Measurements from ENCODE around the gene DRC7. TPM values are rescaled to one million over a fixed set of nuclear protein-coding genes. Genes with fewer than 3 reads are reported as not detected.
A peak's percentile ranks its signal among the peaks of the same experiment; 100 is the strongest.

DRC7 gene
- total and polyA plus RNA-seq, 8 donors = not detected

DNA sequence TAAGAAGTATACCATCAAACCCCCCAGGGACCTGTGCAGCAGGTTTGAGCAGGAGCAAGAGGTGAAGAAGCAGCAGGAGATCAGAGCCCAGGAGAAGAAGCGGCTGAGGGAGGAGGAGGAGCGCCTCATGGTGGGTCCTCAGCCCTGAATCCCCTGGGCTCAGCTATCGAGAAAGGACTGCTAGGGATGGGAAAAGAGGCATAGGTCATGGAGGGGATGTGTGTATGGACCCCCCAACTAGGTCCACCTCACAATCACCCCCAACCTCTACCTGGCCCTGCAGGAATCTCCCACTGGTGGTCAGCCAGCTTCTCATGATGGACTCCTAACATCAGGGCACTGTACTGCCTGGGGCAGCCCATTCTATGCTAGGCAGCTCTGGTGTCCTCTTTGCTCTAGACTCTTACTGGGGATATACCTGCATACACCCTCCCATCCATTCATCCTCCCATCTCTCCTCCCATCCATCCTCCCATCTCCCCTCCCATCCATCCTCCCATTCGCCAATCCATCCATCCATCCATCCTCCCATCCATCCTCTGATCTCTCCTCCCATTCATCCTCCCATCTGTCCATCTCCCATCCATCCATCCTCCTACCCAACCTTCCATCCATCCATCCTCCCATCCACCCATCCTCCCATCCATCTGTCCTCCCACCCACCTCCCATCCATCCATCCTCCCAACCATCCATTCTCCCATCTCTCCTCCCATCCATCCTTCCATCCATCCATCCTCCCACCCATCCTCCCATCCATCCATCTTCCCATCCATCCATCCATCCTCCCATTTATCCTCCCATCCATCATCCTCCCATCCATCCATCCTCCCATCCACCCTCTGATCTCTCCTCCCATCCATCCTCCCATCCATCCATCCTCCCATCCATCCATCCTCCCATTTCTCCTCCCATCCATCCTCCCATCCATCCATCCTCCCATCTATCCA lies 10.6 kb downstream of the DRC7 start:
- H3K9me3 ChIP-seq = no peaks in the 10 kb centered on the region
- intact Hi-C loops (cut with DNase I; ENCODE audit: low total_unique reads) = no loop called here
- H3K27me3 ChIP-seq = peaks cover 0 to 5% (median 5%) of the 10 kb centered on the region in 3 donors
- no peaks in the 10 kb centered on the region for H3K36me3 ChIP-seq
- no peak for DNase-seq
- 88 to 98% (median 94%) methylated on average over 4 of the region's 4 CpGs for WGBS, 5 donors
- peaks cover 8 to 23% (median 15%) of the 10 kb centered on the region in 4 donors for H3K4me1 ChIP-seq
- no peak for TF ChIP-seq CTCF (IDR thresholded peaks at IDR 0.05)
- TF ChIP-seq EP300 (IDR thresholded peaks at IDR 0.05) = no peak
- no peak for TF ChIP-seq POLR2A (IDR thresholded peaks at IDR 0.05)
- TF ChIP-seq POLR2AphosphoS5 (IDR thresholded peaks at IDR 0.05) = no peak
- H3K4me3 ChIP-seq = no peak overlapping the region
- H3K27ac ChIP-seq = peak overlapping the region in 1 of 5 donors; percentile 38

GRCh38 chr16:57706717-57707116 lies 12.1 kb downstream of the DRC7 start:
- Histone ChIP-seq H3K4me3 (no peak overlapping the region), H3K27me3 (peaks cover 0 to 5% (median 5%) of the 10 kb centered on the region in 3 donors), H3K4me1 (peaks cover 0 to 13% (median 6%) of the 10 kb centered on the region in 4 donors), H3K9me3 (no peaks in the 10 kb centered on the region), H3K36me3 (no peaks in the 10 kb centered on the region), H3K27ac (no peak overlapping the region)
- intact Hi-C loops (cut with DNase I; ENCODE audit: low total_unique reads) = no loop called here
- DNase-seq = no peak
- WGBS, 5 donors = 50 to 100% (median 85%) methylated on average over 1 of the region's 1 CpG; no CpG with 5 or more reads in 1 of the 5 donors
- TF ChIP-seq POLR2A (IDR thresholded peaks at IDR 0.05) (no peak), CTCF (IDR thresholded peaks at IDR 0.05) (no peak), EP300 (IDR thresholded peaks at IDR 0.05) (no peak), POLR2AphosphoS5 (IDR thresholded peaks at IDR 0.05) (no peak)

- intact Hi-C loops (cut with DNase I; ENCODE audit: low total_unique reads) = no loop called here
- no peak for TF ChIP-seq POLR2AphosphoS5 (IDR thresholded peaks at IDR 0.05)
- no peak for TF ChIP-seq POLR2A (IDR thresholded peaks at IDR 0.05)
- no peak for TF ChIP-seq EP300 (IDR thresholded peaks at IDR 0.05)
- no peak for TF ChIP-seq CTCF (IDR thresholded peaks at IDR 0.05)
- Histone ChIP-seq H3K9me3 (no peaks in the 10 kb centered on the region), H3K4me1 (peaks cover 0 to 13% (median 3%) of the 10 kb centered on the region in 4 donors), H3K4me3 (no peak overlapping the region), H3K27ac (no peak overlapping the region), H3K36me3 (no peaks in the 10 kb centered on the region), H3K27me3 (peaks cover 0 to 5% (median 5%) of the 10 kb centered on the region in 3 donors)
- WGBS, 5 donors = 86 to 93% (median 90%) methylated on average over 11 of the region's 11 CpGs
- DNase-seq = peak in 1 of 2 donors; percentile 19
These were observed 12.7 kb downstream of the DRC7 start for GRCh38 chr16:57707331-57707730.

DNA sequence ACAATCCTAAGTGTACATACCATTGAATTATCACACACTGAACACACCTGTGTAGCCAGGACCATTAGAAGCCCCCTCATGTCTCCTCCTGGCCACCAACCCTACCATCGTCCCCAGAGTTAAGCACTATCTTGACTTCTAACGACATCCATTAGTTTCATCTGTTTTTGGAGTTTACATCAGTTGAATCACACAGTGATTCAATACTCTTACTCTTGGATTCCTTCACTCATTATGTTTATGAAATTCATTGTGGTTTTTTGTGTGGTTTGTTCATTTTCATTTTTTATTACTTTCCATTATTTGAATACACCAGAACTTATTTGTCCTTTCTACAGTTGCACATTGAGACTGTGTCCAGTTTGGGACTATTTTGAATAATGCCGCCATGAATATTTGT lies 13.6 kb downstream of the DRC7 start:
- DNase-seq = no peak
- Histone ChIP-seq H3K27ac (no peak overlapping the region), H3K27me3 (peaks cover 0 to 5% (median 5%) of the 10 kb centered on the region in 3 donors), H3K36me3 (no peaks in the 10 kb centered on the region), H3K9me3 (no peaks in the 10 kb centered on the region), H3K4me1 (peaks cover 0 to 13% (median 3%) of the 10 kb centered on the region in 4 donors), H3K4me3 (no peak overlapping the region)
- 85 to 96% (median 91%) methylated on average over 3 of the region's 3 CpGs for WGBS, 5 donors
- TF ChIP-seq EP300 (IDR thresholded peaks at IDR 0.05) = no peak
- no peak for TF ChIP-seq CTCF (IDR thresholded peaks at IDR 0.05)
- TF ChIP-seq POLR2AphosphoS5 (IDR thresholded peaks at IDR 0.05) = no peak
- TF ChIP-seq POLR2A (IDR thresholded peaks at IDR 0.05) = no peak
- intact Hi-C loops (cut with DNase I; ENCODE audit: low total_unique reads) = no loop called here
